SW 1271 (cell line): Measurements from ENCODE around the gene ATP10A.
"Not testable (repeated sequence)": the region's sequence is repeated elsewhere in the genome, so short reads cannot be mapped to it uniquely, and the experiment has no call there.

Experiments used
- DNase-seq, 2 experiments: peaks; one replicate each; lab custom pipeline; 2025; lab: John Stamatoyannopoulos, UW

ATP10A gene

GRCh38 chr15:25790000-25790660 is 73.0 kb downstream of the ATP10A start:
- DNase-seq, result no peak

GRCh38 chr15:25789616-25789999 is 73.5 kb downstream of the ATP10A start:
- no peak for DNase-seq

- no peak for DNase-seq
These were observed 73.9 kb downstream of the ATP10A start for GRCh38 chr15:25789211-25789610.

- no peak for DNase-seq
These were observed 75.1 kb downstream of the ATP10A start for GRCh38 chr15:25787855-25788520.

- DNase-seq, result no peak
These were observed 75.7 kb downstream of the ATP10A start for GRCh38 chr15:25787381-25787780.

GRCh38 chr15:25786040-25786439 is 77.1 kb downstream of the ATP10A start:
- no peak for DNase-seq

- DNase-seq, result no peak
These were observed 77.5 kb downstream of the ATP10A start for GRCh38 chr15:25785641-25786025.

GRCh38 chr15:25784876-25785640 is 78.1 kb downstream of the ATP10A start:
- DNase-seq, result no peak

GRCh38 chr15:25783607-25784540 is 79.3 kb downstream of the ATP10A start:
- DNase-seq, result no peak

GRCh38 chr15:25783134-25783533 is 80.0 kb downstream of the ATP10A start:
- no peak for DNase-seq

- DNase-seq, result no peak
These were observed 82.5 kb downstream of the ATP10A start for GRCh38 chr15:25780479-25781255.

GRCh38 chr15:25778161-25778560 is 85.0 kb downstream of the ATP10A start:
- no peak for DNase-seq

GRCh38 chr15:25777037-25777436 is 86.1 kb downstream of the ATP10A start:
- DNase-seq, result no peak

- no peak for DNase-seq
These were observed 86.9 kb downstream of the ATP10A start for GRCh38 chr15:25776071-25776746.

- DNase-seq, result no peak
These were observed 87.7 kb downstream of the ATP10A start for GRCh38 chr15:25775317-25775912.

- no peak for DNase-seq
These were observed 88.3 kb downstream of the ATP10A start for GRCh38 chr15:25774871-25775270.

- no peak for DNase-seq
These were observed 89.9 kb downstream of the ATP10A start for GRCh38 chr15:25773248-25773647.

GRCh38 chr15:25772500-25772899 is 90.6 kb downstream of the ATP10A start:
- DNase-seq, result no peak

GRCh38 chr15:25771736-25772135 is 91.4 kb downstream of the ATP10A start:
- not testable (repeated sequence) for DNase-seq

- DNase-seq, result no peak
These were observed 91.8 kb downstream of the ATP10A start for GRCh38 chr15:25771338-25771706.
